Epithelial cell of proximal tubule (primary cell): ENCODE data around the gene TMEM212. TPM values are rescaled to one million over a fixed set of nuclear protein-coding genes. Genes with fewer than 3 reads are reported as not detected.

ENCODE experiments used
- DNase-seq: peaks from one replicate; pipeline ENCODE4 v3.0.0-alpha.2; 2011; ENCODE audit warnings: low read depth
- H3K4me3 ChIP-seq: 2 replicates; pipeline ENCODE4 v1.5.1; 2011; ENCODE audit warnings: low read depth, mild to moderate bottlenecking, low read length
- total RNA-seq: library from RNA; depleted of rRNA; stranded (reverse); fragments of >200 nt; gene quantifications from 2 replicates; pipeline ENCODE4 v1.2.3, GENCODE V29; 2015
- TF ChIP-seq, protein P1 (sequence below): conservative IDR thresholded peaks from 2 replicates; pipeline ENCODE4 v1.5.1; 2012; ENCODE audit warnings: low read depth, mild to moderate bottlenecking, low read length

TMEM212 gene
- total RNA-seq, 1 donor from 2014 or later = not detected

GRCh38 chr3:171821778-171822358 is 21.3 kb upstream of the TMEM212 start:
- TF ChIP-seq, protein P1, sequence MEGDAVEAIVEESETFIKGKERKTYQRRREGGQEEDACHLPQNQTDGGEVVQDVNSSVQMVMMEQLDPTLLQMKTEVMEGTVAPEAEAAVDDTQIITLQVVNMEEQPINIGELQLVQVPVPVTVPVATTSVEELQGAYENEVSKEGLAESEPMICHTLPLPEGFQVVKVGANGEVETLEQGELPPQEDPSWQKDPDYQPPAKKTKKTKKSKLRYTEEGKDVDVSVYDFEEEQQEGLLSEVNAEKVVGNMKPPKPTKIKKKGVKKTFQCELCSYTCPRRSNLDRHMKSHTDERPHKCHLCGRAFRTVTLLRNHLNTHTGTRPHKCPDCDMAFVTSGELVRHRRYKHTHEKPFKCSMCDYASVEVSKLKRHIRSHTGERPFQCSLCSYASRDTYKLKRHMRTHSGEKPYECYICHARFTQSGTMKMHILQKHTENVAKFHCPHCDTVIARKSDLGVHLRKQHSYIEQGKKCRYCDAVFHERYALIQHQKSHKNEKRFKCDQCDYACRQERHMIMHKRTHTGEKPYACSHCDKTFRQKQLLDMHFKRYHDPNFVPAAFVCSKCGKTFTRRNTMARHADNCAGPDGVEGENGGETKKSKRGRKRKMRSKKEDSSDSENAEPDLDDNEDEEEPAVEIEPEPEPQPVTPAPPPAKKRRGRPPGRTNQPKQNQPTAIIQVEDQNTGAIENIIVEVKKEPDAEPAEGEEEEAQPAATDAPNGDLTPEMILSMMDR = no peak
- DNase-seq = no peak
- H3K4me3 ChIP-seq = no peak overlapping the region

GRCh38 chr3:171822431-171823106 is 20.6 kb upstream of the TMEM212 start:
- TF ChIP-seq, protein P1 = no peak
- peak; percentile 88 for DNase-seq

DNA sequence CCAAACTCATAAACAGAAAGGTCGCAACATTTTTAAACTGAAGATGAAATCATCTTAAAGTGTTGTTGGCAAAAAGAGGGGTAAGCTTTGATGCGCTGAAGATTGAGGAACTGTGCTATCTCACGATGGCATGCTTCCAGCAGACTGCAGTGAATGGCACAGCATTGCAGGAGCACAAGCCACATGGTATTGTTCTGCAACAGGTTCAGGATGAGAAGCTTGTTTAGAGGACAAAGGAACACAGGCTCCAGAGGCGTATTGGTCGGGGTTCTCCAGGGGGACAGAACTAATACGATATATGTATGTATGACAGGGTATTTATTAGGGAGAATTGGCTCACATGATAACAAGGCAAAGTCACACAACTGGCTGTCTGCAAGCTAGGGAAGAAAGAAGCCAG is 19.0 kb upstream of the TMEM212 start:
- TF ChIP-seq, protein P1 = no peak
- H3K4me3 ChIP-seq = no peak overlapping the region
- no peak for DNase-seq

More at GRCh38 chr3:171822431-171823106, 20.6 kb upstream of the TMEM212 start:
- H3K4me3 ChIP-seq = no peak overlapping the region

GRCh38 chr3:171824824-171825221 is 18.3 kb upstream of the TMEM212 start:
- H3K4me3 ChIP-seq = no peak overlapping the region
- TF ChIP-seq, protein P1 = no peak
- DNase-seq = no peak

- H3K4me3 ChIP-seq = no peak overlapping the region
- no peak for DNase-seq
- TF ChIP-seq, protein P1 = no peak
These were observed 17.8 kb upstream of the TMEM212 start for GRCh38 chr3:171825222-171825828.

DNA sequence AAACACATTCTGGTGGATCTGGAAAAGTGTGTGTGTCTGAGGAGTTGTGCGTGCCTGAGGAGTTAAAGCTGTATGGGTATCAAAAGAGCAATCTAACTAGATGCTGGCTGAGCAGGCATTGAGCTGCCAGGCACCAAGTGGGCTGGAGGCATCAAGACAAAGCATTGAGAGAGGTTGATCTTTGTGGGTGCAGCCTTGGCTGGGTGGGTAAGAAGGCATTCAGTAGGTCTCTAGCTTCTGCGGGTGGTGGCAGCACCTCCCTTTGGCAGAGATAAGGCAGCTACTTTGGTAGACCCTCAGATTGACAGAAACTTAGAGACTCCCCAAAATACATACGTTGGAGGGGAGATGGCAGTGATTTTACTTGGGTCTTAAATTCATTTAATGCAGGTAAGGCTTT is 15.8 kb upstream of the TMEM212 start:
- no peak overlapping the region for H3K4me3 ChIP-seq
- DNase-seq = no peak
- TF ChIP-seq, protein P1 = no peak
